ENCODE data around the gene KRT79. TPM values are rescaled to one million over a fixed set of nuclear protein-coding genes. Genes with fewer than 3 reads are reported as not detected.
"Not testable (repeated sequence)": the region's sequence is repeated elsewhere in the genome, so short reads cannot be mapped to it uniquely, and the experiment has no call there.

KRT79 gene
- total RNA-seq, 2 experiments from 2014 or later = not detected

DNA sequence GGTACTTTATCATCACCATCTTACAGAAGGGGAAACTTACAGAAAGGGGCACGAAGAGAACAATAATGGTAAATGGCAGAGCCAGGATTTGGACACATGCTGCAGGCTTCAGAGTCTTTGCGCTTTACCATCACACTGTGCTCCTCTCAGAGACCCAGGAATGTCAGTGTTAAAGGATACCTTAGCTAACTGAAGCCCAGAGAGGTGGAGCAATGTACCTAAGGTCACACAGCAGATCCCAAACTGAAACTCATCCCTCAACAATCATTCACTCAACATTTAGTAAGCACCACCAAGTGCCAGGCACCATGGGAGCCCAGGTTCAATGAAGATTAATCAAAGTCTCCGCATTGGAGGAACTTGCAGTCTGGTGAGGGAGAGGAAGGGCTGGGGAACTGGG, 22.7 kb upstream of the KRT79 start:
- no peak for ATAC-seq
- ChIA-PET CTCF (interaction anchor here (1.2 kb wide), 2 partner anchors 23 to 271 kb away, joined by 3 to 4 read pairs; no protein-coding TSS in a partner anchor), POLR2A (no interaction called here)
- Mint-ChIP-seq H3K27ac (no peak overlapping the region), H3K36me3 (ENCODE audit: low read depth) (no peaks in the 10 kb centered on the region), H3K4me3 (no peak overlapping the region), H3K27me3 (ENCODE audit: low read depth) (peaks cover 24% of the 10 kb centered on the region), H3K4me1 (ENCODE audit: low read depth) (no peaks in the 10 kb centered on the region), H3K9me3 (ENCODE audit: insufficient read depth) (no peaks in the 10 kb centered on the region)
- no peak for DNase-seq

- H3K4me1 Mint-ChIP-seq (ENCODE audit: low read depth) = not testable (repeated sequence)
Measured at GRCh38 chr12:52856077-52856476, 22.0 kb upstream of the KRT79 start.

GRCh38 chr12:52851787-52852186, 17.7 kb upstream of the KRT79 start:
- ChIA-PET CTCF (no interaction called here), POLR2A (no interaction called here)
- Mint-ChIP-seq H3K9me3 (ENCODE audit: insufficient read depth) (no peaks in the 10 kb centered on the region), H3K27ac (no peak overlapping the region), H3K4me1 (ENCODE audit: low read depth) (no peaks in the 10 kb centered on the region), H3K36me3 (ENCODE audit: low read depth) (no peaks in the 10 kb centered on the region), H3K4me3 (no peak overlapping the region), H3K27me3 (ENCODE audit: low read depth) (peaks cover 29% of the 10 kb centered on the region)
- ATAC-seq (no peak), DNase-seq (no peak)

More at GRCh38 chr12:52856077-52856476, 22.0 kb upstream of the KRT79 start:
- H3K4me3 Mint-ChIP-seq; POLR2A ChIA-PET; ATAC-seq; DNase-seq; H3K9me3 Mint-ChIP-seq (ENCODE audit: insufficient read depth); H3K36me3 Mint-ChIP-seq (ENCODE audit: low read depth); H3K27ac Mint-ChIP-seq: not testable (repeated sequence)
- CTCF ChIA-PET = interaction anchor here (1.2 kb wide), 2 partner anchors 24 to 270 kb away, joined by 3 to 4 read pairs; no protein-coding TSS in a partner anchor
- peaks cover 29% of the 10 kb centered on the region for H3K27me3 Mint-ChIP-seq (ENCODE audit: low read depth)

GRCh38 chr12:52850681-52851080, 16.6 kb upstream of the KRT79 start:
- ChIA-PET CTCF (no interaction called here), POLR2A (no interaction called here)
- Mint-ChIP-seq H3K27me3 (ENCODE audit: low read depth) (peaks cover 28% of the 10 kb centered on the region), H3K27ac (no peak overlapping the region), H3K36me3 (ENCODE audit: low read depth) (no peaks in the 10 kb centered on the region), H3K9me3 (ENCODE audit: insufficient read depth) (no peaks in the 10 kb centered on the region), H3K4me3 (no peak overlapping the region), H3K4me1 (ENCODE audit: low read depth) (no peaks in the 10 kb centered on the region)
- DNase-seq (no peak), ATAC-seq (no peak)

GRCh38 chr12:52849511-52849910, 15.4 kb upstream of the KRT79 start:
- H3K27ac Mint-ChIP-seq = no peak overlapping the region
- no peaks in the 10 kb centered on the region for H3K4me1 Mint-ChIP-seq (ENCODE audit: low read depth)
- DNase-seq (no peak), ATAC-seq (no peak)
- no peaks in the 10 kb centered on the region for H3K36me3 Mint-ChIP-seq (ENCODE audit: low read depth)
- no peaks in the 10 kb centered on the region for H3K9me3 Mint-ChIP-seq (ENCODE audit: insufficient read depth)
- ChIA-PET CTCF (no interaction called here), POLR2A (no interaction called here)
- no peak overlapping the region for H3K4me3 Mint-ChIP-seq
- peaks cover 19% of the 10 kb centered on the region for H3K27me3 Mint-ChIP-seq (ENCODE audit: low read depth)

DNA sequence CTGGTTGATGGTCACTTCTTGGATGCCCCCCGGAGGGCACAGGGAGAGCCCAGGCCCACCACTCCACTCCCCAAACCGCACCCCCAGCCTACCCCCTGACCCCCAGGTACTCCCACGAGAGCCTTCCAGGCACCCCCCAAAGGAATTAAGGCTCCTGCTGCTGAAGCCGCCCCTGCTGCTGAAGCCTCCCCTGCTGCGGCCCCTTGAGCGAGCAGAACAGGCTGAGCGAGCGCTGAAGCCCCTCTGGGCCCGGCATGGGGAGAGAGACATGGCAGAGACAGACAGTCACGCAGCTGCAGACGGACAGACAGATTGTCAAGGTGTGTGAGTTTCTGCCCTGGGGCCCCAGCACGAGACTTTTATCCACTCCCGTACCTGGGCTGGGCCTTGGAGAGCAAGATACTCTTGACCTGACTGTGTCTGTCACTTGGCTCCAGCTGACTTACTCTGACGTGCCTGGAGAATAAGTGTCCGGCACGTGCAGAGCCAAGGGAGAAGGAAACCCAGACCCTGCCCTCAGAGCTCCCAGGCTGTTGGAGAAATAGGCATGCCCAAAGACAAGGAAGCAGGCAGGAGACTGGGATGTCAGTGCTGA, 14.6 kb upstream of the KRT79 start, which contains the start of gene KRT78:
Gene KRT78 (minus strand): TSS at position 334 of the 595 bp plus-strand sequence. CDS start 64 bp downstream, at position 270.
- ATAC-seq (no peak), DNase-seq (no peak)
- no peak within 1 kb of the TSS for H3K27ac Mint-ChIP-seq
- no peak within 1 kb of the TSS for H3K4me3 Mint-ChIP-seq
- H3K36me3 Mint-ChIP-seq (ENCODE audit: low read depth) = no peaks in the 10 kb centered on the region
- no peaks in the 10 kb centered on the region for H3K4me1 Mint-ChIP-seq (ENCODE audit: low read depth)
- H3K9me3 Mint-ChIP-seq (ENCODE audit: insufficient read depth) = no peaks in the 10 kb centered on the region
- ChIA-PET CTCF (no interaction called here), POLR2A (interaction anchor here (0.5 kb wide), 1 partner anchor 11 kb away, joined by 3 read pairs; no protein-coding TSS in a partner anchor)
- peaks cover 14% of the 10 kb centered on the region for H3K27me3 Mint-ChIP-seq (ENCODE audit: low read depth)

DNA sequence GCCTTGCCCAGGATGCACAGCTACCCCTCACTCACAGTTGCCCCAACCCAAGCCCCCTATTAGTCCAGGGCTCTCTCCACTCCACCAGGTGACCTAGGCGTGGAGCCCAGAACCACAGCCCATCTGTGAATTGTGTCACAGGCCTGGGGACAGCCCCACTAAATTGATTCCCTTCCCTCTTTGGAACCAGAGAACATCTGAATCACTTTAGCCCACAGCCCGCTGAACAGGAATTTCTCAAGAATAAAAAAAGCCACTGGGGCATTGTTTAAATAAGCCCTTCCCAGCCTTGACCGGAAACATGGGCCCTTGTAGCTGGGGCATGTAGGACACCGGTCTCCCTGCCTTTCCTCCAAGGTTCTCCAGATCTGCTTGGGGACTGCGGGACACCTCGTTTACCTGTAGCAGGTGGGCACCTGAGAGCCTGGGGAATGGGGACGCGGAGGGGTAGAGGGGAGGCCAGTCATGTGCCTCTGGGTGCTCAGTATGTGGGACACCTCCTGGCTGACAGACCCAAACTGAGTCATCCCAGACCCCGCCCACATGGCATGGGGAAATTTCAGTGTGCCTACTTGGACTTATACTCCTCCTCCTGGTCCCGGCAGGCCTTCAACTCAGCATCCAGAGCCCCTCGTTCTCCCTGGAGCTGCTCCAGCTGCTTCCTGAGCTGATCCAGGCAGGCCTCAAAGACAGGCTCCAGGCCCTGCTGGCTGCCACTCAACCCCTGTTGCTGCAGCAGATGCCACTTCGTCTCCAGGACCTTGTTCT, 13.4 kb upstream of the KRT79 start:
- CTCF ChIA-PET = interaction anchor here (0.9 kb wide), 1 partner anchor 23 kb away, joined by 3 read pairs; no protein-coding TSS in a partner anchor
- POLR2A ChIA-PET = interaction anchor here (0.7 kb wide), 1 partner anchor 712 kb away, joined by 3 read pairs; no protein-coding TSS in a partner anchor
- Mint-ChIP-seq H3K9me3 (ENCODE audit: insufficient read depth) (no peaks in the 10 kb centered on the region), H3K27me3 (ENCODE audit: low read depth) (peaks cover 9% of the 10 kb centered on the region), H3K27ac (no peak overlapping the region), H3K4me3 (no peak overlapping the region), H3K36me3 (ENCODE audit: low read depth) (no peaks in the 10 kb centered on the region), H3K4me1 (ENCODE audit: low read depth) (peaks cover 2% of the 10 kb centered on the region)
- DNase-seq (no peak), ATAC-seq (no peak)

DNA sequence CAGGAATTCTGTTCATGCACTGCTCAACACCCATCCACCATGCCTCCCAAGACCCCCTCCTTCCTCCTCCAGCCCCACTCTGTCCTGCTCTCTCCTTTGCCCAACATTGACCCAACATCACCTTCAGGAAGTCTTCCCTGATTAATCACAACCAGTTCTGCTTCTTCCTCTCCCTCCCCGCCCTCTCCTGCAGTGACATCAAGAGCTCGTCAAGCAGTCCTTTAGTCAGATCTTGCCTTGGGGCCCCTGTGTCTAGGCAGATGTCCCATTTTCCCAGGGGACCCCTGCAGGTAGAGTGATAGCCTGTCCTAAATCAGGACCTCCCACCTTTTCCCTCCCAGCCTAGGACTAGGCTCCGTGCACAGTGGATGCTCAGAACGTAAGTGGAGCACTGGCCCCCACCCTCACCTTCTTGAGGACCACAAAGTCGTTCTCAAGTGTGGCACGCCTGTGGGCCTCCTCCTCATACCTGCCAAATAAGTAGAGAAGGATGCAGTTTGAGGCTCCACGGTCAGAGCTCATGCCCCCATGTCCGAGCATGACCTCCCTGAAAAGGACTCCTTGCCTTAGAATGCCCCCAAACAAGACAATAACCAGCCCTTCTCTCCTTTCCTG, 12.4 kb upstream of the KRT79 start:
- no peak for DNase-seq
- H3K27me3 Mint-ChIP-seq (ENCODE audit: low read depth) = peaks cover 2% of the 10 kb centered on the region
- POLR2A ChIA-PET = interaction anchor here (0.7 kb wide), 1 partner anchor 711 kb away, joined by 3 read pairs; no protein-coding TSS in a partner anchor
- H3K9me3 Mint-ChIP-seq (ENCODE audit: insufficient read depth) = no peaks in the 10 kb centered on the region
- CTCF ChIA-PET = interaction anchor here (0.9 kb wide), 1 partner anchor 24 kb away, joined by 3 read pairs; no protein-coding TSS in a partner anchor
- no peaks in the 10 kb centered on the region for H3K36me3 Mint-ChIP-seq (ENCODE audit: low read depth)
- H3K4me3 Mint-ChIP-seq = no peak overlapping the region
- peaks cover 8% of the 10 kb centered on the region for H3K4me1 Mint-ChIP-seq (ENCODE audit: low read depth)
- ATAC-seq = no peak
- H3K27ac Mint-ChIP-seq = no peak overlapping the region

GRCh38 chr12:52845946-52846345, 11.8 kb upstream of the KRT79 start:
- no peaks in the 10 kb centered on the region for H3K9me3 Mint-ChIP-seq (ENCODE audit: insufficient read depth)
- peaks cover 8% of the 10 kb centered on the region for H3K4me1 Mint-ChIP-seq (ENCODE audit: low read depth)
- no peak overlapping the region for H3K27ac Mint-ChIP-seq
- no peak overlapping the region for H3K4me3 Mint-ChIP-seq
- ATAC-seq = no peak
- no peak for DNase-seq
- CTCF ChIA-PET = no interaction called here
- peaks cover under 1% of the 10 kb centered on the region for H3K27me3 Mint-ChIP-seq (ENCODE audit: low read depth)
- H3K36me3 Mint-ChIP-seq (ENCODE audit: low read depth) = no peaks in the 10 kb centered on the region
- POLR2A ChIA-PET = no interaction called here

- H3K4me1 Mint-ChIP-seq (ENCODE audit: low read depth) = peaks cover 8% of the 10 kb centered on the region
- H3K36me3 Mint-ChIP-seq (ENCODE audit: low read depth) = no peaks in the 10 kb centered on the region
- DNase-seq (no peak), ATAC-seq (no peak)
- peaks cover 3% of the 10 kb centered on the region for H3K27me3 Mint-ChIP-seq (ENCODE audit: low read depth)
- no peak overlapping the region for H3K27ac Mint-ChIP-seq
- no peak overlapping the region for H3K4me3 Mint-ChIP-seq
- no peaks in the 10 kb centered on the region for H3K9me3 Mint-ChIP-seq (ENCODE audit: insufficient read depth)
- CTCF ChIA-PET = interaction anchor here (1.0 kb wide), 1 partner anchor 26 kb away, joined by 5 read pairs; no protein-coding TSS in a partner anchor
- POLR2A ChIA-PET = no interaction called here
Measured at GRCh38 chr12:52844386-52844785, 10.3 kb upstream of the KRT79 start.

DNA sequence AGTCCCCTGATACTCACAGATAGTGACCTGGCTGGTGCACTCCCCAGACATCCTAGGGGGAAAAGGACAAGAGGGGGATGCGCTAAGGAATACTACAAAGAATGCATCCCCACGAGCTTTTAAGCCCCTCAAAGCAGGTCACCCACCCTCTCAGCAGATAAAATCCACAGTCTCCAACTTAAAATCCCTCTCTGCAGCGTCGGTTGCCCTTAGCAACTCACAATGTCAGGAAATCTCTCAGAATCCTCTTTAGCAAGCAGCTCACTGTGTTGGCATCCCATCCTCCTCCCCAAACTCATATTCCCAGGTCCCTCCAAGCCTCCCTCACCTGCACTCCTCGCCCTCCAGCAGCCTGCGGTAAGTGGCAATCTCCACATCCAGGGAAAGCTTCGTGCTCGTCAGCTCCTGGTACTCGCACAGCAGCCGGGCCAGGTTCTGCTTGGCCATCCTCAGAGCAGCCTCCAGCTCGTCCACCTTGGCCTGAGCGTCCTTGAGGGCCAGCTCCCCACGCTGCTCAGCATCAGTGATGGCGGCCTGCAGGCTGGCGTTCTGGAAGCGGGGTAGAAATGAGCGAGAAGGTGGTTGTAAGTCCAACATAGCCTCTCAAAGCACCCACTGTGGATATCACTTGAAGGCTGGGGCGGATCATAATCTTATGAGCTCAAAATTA, 5.5 kb upstream of the KRT79 start:
- DNase-seq (no peak), ATAC-seq (no peak)
- no peaks in the 10 kb centered on the region for H3K9me3 Mint-ChIP-seq (ENCODE audit: insufficient read depth)
- peaks cover 46% of the 10 kb centered on the region for H3K4me1 Mint-ChIP-seq (ENCODE audit: low read depth)
- ChIA-PET POLR2A (no interaction called here), CTCF (interaction anchor here (0.8 to 2.7 kb wide), 6 partner anchors 31 to 254 kb away, joined by 3 to 9 read pairs (median 6); no protein-coding TSS in a partner anchor)
- H3K27ac Mint-ChIP-seq = no peak overlapping the region
- H3K27me3 Mint-ChIP-seq (ENCODE audit: low read depth) = peaks cover 3% of the 10 kb centered on the region
- H3K36me3 Mint-ChIP-seq (ENCODE audit: low read depth) = no peaks in the 10 kb centered on the region
- no peak overlapping the region for H3K4me3 Mint-ChIP-seq

Data from activated CD8-positive, alpha-beta T cell treated with anti-CD3 and anti-CD28 coated beads, Interleukin-2, amount 10 ng/mL, durations not matched to agents 7 days and 5 days (primary cell).